ENCODE results near the gene FOXA3.

- TF ChIP-seq, protein P1, sequence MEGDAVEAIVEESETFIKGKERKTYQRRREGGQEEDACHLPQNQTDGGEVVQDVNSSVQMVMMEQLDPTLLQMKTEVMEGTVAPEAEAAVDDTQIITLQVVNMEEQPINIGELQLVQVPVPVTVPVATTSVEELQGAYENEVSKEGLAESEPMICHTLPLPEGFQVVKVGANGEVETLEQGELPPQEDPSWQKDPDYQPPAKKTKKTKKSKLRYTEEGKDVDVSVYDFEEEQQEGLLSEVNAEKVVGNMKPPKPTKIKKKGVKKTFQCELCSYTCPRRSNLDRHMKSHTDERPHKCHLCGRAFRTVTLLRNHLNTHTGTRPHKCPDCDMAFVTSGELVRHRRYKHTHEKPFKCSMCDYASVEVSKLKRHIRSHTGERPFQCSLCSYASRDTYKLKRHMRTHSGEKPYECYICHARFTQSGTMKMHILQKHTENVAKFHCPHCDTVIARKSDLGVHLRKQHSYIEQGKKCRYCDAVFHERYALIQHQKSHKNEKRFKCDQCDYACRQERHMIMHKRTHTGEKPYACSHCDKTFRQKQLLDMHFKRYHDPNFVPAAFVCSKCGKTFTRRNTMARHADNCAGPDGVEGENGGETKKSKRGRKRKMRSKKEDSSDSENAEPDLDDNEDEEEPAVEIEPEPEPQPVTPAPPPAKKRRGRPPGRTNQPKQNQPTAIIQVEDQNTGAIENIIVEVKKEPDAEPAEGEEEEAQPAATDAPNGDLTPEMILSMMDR (IDR thresholded peaks at IDR 0.05), result no peak
- TF ChIP-seq POLR2AphosphoS5 (IDR thresholded peaks at IDR 0.05), result no peak
These were observed 53.4 kb downstream of the FOXA3 start for GRCh38 chr19:45917421-45918091.
